IMR-90 (cell line): ENCODE data around the gene LRRC47. TPM values are rescaled to one million over a fixed set of nuclear protein-coding genes. Genes with fewer than 3 reads are reported as not detected.
A peak's percentile ranks its signal among the peaks of the same experiment; 100 is the strongest.

ENCODE experiments used
- ATAC-seq: fragments of 200-7000 bp; cut with Tn5 transposase; 2 replicates; pipeline ENCODE4 v1.9.1; 2020; ENCODE audit warnings: low read depth, mild to moderate bottlenecking, moderate library complexity
- BruUV-seq: library from RNA; stranded (reverse); fragments of 400-500 nt; replicated peaks from 2 replicates; lab custom pipeline; 2021; lab: Mats Ljungman, UMichigan
- CTCF ChIA-PET: fragments of 300-600 bp; formaldehyde crosslinking; extraction: SDS; loops from one replicate; lab custom pipeline; 2021; ENCODE audit warnings: antibody characterized with exemption; lab: Yijun Ruan, JAX
- POLR2A ChIA-PET: fragments of 300-600 bp; sonication (Branson Sonifier 250); formaldehyde crosslinking; loops from one replicate; lab custom pipeline; 2022; ENCODE audit warnings: antibody characterized with exemption; ENCODE audit not compliant: unreplicated experiment; lab: Charles Lee
- DNase-seq: peaks from one replicate; pipeline ENCODE4 v3.0.0; 2013
- H2AFZ ChIP-seq: replicated peaks from 2 replicates; pipeline ENCODE3; 2013; ENCODE audit warnings: low read length, mild to moderate bottlenecking; ENCODE audit not compliant: poor library complexity
- H2AK5ac ChIP-seq: 2 replicates; pipeline ENCODE4 v1.6.1; 2013; ENCODE audit warnings: low read depth, low read length, inconsistent platforms
- H2AK9ac ChIP-seq: replicated peaks from 2 replicates; pipeline ENCODE3; 2013; ENCODE audit warnings: mild to moderate bottlenecking, low read depth, low read length, moderate library complexity; ENCODE audit not compliant: poor library complexity
- H2BK120ac ChIP-seq: 2 replicates; pipeline ENCODE4 v1.6.1; 2013; ENCODE audit warnings: low read depth, low read length, inconsistent platforms
- H2BK15ac ChIP-seq: 3 replicates; pipeline ENCODE4 v1.6.1; 2013; ENCODE audit warnings: low read depth, low read length, inconsistent platforms
- H2BK20ac ChIP-seq: 2 replicates; pipeline ENCODE4 v1.6.1; 2013; ENCODE audit warnings: low read depth, mild to moderate bottlenecking, inconsistent platforms, low read length, moderate library complexity
- H2BK5ac ChIP-seq: 2 replicates; pipeline ENCODE4 v1.6.1; 2013; ENCODE audit warnings: mild to moderate bottlenecking, low read depth, low read length, inconsistent platforms; ENCODE audit not compliant: poor library complexity, severe bottlenecking
- H3K14ac ChIP-seq: replicated peaks from 2 replicates; pipeline ENCODE4 v1.6.1; 2013; ENCODE audit warnings: low read depth, low read length, inconsistent platforms
- H3K18ac ChIP-seq: 2 replicates; pipeline ENCODE4 v1.6.1; 2013; ENCODE audit warnings: low read depth, low read length, control low read depth
- H3K23ac ChIP-seq: 2 replicates; pipeline ENCODE4 v1.6.1; 2013; ENCODE audit warnings: low read depth, low read length, inconsistent platforms
- H3K27ac ChIP-seq: 2 replicates; pipeline ENCODE4 v1.5.1; 2013; ENCODE audit warnings: mild to moderate bottlenecking, control low read depth, low read length; ENCODE audit not compliant: insufficient read depth
- H3K27me3 ChIP-seq: 2 replicates; pipeline ENCODE4 v1.6.1; 2013; ENCODE audit warnings: low read length; ENCODE audit not compliant: control insufficient read depth, insufficient read depth
- H3K36me3 ChIP-seq: 2 replicates; pipeline ENCODE4 v1.6.1; 2013; ENCODE audit warnings: low read length, mixed read lengths; ENCODE audit not compliant: control insufficient read depth, insufficient read depth
- H3K4ac ChIP-seq: 2 replicates; pipeline ENCODE4 v1.6.1; 2013; ENCODE audit warnings: low read depth, low read length, inconsistent platforms
- H3K4me1 ChIP-seq: 2 replicates; pipeline ENCODE4 v1.6.1; 2013; ENCODE audit warnings: low read length, mixed read lengths; ENCODE audit not compliant: control insufficient read depth, insufficient read depth
- H3K4me2 ChIP-seq: 2 replicates; pipeline ENCODE4 v1.6.1; 2013; ENCODE audit warnings: low read depth, mild to moderate bottlenecking, control low read depth, low read length, moderate library complexity
- H3K4me3 ChIP-seq: 2 replicates; pipeline ENCODE4 v1.5.1; 2013; ENCODE audit warnings: low read depth, mild to moderate bottlenecking, control low read depth, low read length, moderate library complexity; ENCODE audit not compliant: insufficient read depth
- H3K56ac ChIP-seq: 2 replicates; pipeline ENCODE4 v1.6.1; 2013; ENCODE audit warnings: low read length, inconsistent platforms; ENCODE audit not compliant: insufficient read depth; ENCODE audit errors: extremely low read depth
- H3K79me1 ChIP-seq, 2 experiments: 2 replicates each; pipeline ENCODE4 v1.6.1; 2013; ENCODE audit warnings: low read length in 2 of 2, inconsistent platforms in 1 of 2, low read depth in 1 of 2
- H3K9ac ChIP-seq: 2 replicates; pipeline ENCODE4 v1.6.1; 2013; ENCODE audit warnings: low read depth, low read length, control low read depth
- H3K9me1 ChIP-seq: 2 replicates; pipeline ENCODE4 v1.6.1; 2013; ENCODE audit warnings: low read length, inconsistent platforms; ENCODE audit not compliant: insufficient read depth
- H3K9me3 ChIP-seq: 2 replicates; pipeline ENCODE4 v1.6.1; 2013; ENCODE audit warnings: low read length; ENCODE audit not compliant: control insufficient read depth, insufficient read depth
- H4K20me1 ChIP-seq: 2 replicates; pipeline ENCODE4 v1.6.1; 2013; ENCODE audit warnings: low read length, inconsistent platforms; ENCODE audit not compliant: insufficient read depth
- H4K5ac ChIP-seq: 2 replicates; pipeline ENCODE4 v1.6.1; 2013; ENCODE audit warnings: mild to moderate bottlenecking, low read depth, low read length, control low read depth
- H4K8ac ChIP-seq, 2 experiments: 2 replicates each; pipeline ENCODE4 v1.6.1; 2013; ENCODE audit warnings: low read depth in 2 of 2, low read length in 2 of 2, control low read depth in 1 of 2, inconsistent platforms in 1 of 2
- H4K91ac ChIP-seq: 2 replicates; pipeline ENCODE4 v1.6.1; 2013; ENCODE audit warnings: low read depth, low read length, inconsistent platforms; ENCODE audit not compliant: insufficient read depth
- BHLHE40 ChIP-seq: fragments of 150-350 bp; IDR thresholded peaks from 2 replicates; pipeline ENCODE4 v1.6.1; 2016; ENCODE audit warnings: mild to moderate bottlenecking, low read depth, low read length
- CEBPB ChIP-seq: IDR thresholded peaks from 2 replicates; pipeline ENCODE4 v1.6.1; 2012; ENCODE audit warnings: low read depth, low read length, improper control_type of control experiment
- CHD1 ChIP-seq: IDR thresholded peaks from 2 replicates; pipeline ENCODE4 v1.6.1; 2012; ENCODE audit warnings: low read depth, low read length, improper control_type of control experiment
- CTCF ChIP-seq: conservative IDR thresholded peaks from 2 replicates; pipeline ENCODE4 v1.5.1; 2012; ENCODE audit warnings: mild to moderate bottlenecking, low read depth, low read length, improper control_type of control experiment
- ELK1 ChIP-seq: fragments of 150-350 bp; IDR thresholded peaks from 2 replicates; pipeline ENCODE4 v1.6.1; 2016; ENCODE audit warnings: low read depth, mild to moderate bottlenecking, low read length, moderate library complexity, borderline replicate concordance
- FOS ChIP-seq: fragments of 150-350 bp; IDR thresholded peaks from 2 replicates; pipeline ENCODE4 v1.6.1; 2016; ENCODE audit warnings: low read depth, low read length
- MAFK ChIP-seq: IDR thresholded peaks from 2 replicates; pipeline ENCODE4 v1.6.1; 2012; ENCODE audit warnings: low read depth, low read length, improper control_type of control experiment
- MAZ ChIP-seq: IDR thresholded peaks from 2 replicates; pipeline ENCODE4 v1.6.1; 2012; ENCODE audit warnings: low read depth, mild to moderate bottlenecking, low read length, improper control_type of control experiment, moderate library complexity, borderline replicate concordance
- MXI1 ChIP-seq: IDR thresholded peaks from 2 replicates; pipeline ENCODE4 v1.6.1; 2012; ENCODE audit warnings: low read depth, mild to moderate bottlenecking, low read length, moderate library complexity, borderline replicate concordance
- NFE2L2 ChIP-seq: fragments of 150-350 bp; IDR thresholded peaks from 2 replicates; pipeline ENCODE4 v1.6.1; 2016; ENCODE audit warnings: low read depth, mild to moderate bottlenecking, low read length
- POLR2A ChIP-seq: IDR thresholded peaks from 2 replicates; pipeline ENCODE4 v1.6.1; 2012; ENCODE audit warnings: mild to moderate bottlenecking, low read depth, low read length
- RAD21 ChIP-seq: IDR thresholded peaks from 2 replicates; pipeline ENCODE4 v1.6.1; 2012; ENCODE audit warnings: low read length, improper control_type of control experiment
- RCOR1 ChIP-seq: IDR thresholded peaks from 2 replicates; pipeline ENCODE4 v1.6.1; 2012; ENCODE audit warnings: mild to moderate bottlenecking, low read length, improper control_type of control experiment; ENCODE audit not compliant: insufficient replicate concordance
- RFX5 ChIP-seq: IDR thresholded peaks from 2 replicates; pipeline ENCODE4 v1.8.0; 2012; ENCODE audit warnings: low read depth, mild to moderate bottlenecking, low read length, moderate library complexity
- SMC3 ChIP-seq: fragments of 150-350 bp; IDR thresholded peaks from 2 replicates; pipeline ENCODE4 v1.6.1; 2016; ENCODE audit warnings: low read depth, mild to moderate bottlenecking, antibody characterized with exemption, low read length, moderate library complexity
- USF2 ChIP-seq: fragments of 150-350 bp; IDR thresholded peaks from 2 replicates; pipeline ENCODE4 v1.6.1; 2017; ENCODE audit warnings: mild to moderate bottlenecking, antibody characterized with exemption, low read length, low read depth
- WGBS, 2 experiments: methylation state at CpG; one replicate each; pipeline versions ENCODE4 v1.1.5 to v1.1.7; 2013; ENCODE audit warnings: missing lambda C conversion rate in 2 of 2; ENCODE audit not compliant: insufficient read length in 1 of 2; ENCODE audit errors: extremely low coverage in 2 of 2; 5-methylcytosine and 5-hydroxymethylcytosine counted together
- dilution Hi-C: fragments of 300-500 bp; cut with HindIII; formaldehyde crosslinking; loops from one replicate; pipeline ENCODE4 v1.14.3; 2018; ENCODE audit warnings: low sequenced_read_pairs; ENCODE audit not compliant: unreplicated experiment
- in situ Hi-C: fragments of 300-500 bp; cut with MboI; formaldehyde crosslinking; loops from 3 replicates; pipeline ENCODE4 v1.14.3; 2019; ENCODE audit warnings: low sequenced_read_pairs, inconsistent platforms, mixed read lengths
- intact Hi-C: fragments of 100-400 bp; cut with micrococcal nuclease; formaldehyde crosslinking; loops from 2 replicates; pipeline ENCODE4 v1.10.0; 2022
- polyA plus RNA-seq, 3 experiments: library from polyadenylated mRNA; depleted of rRNA; stranded (reverse); fragments of >200 nt; gene quantifications; 2 replicates each; pipeline ENCODE4 v1.2.3, GENCODE V29; 2012; ENCODE audit warnings: low replicate concordance in 1 of 3
- total RNA-seq: library from RNA; depleted of rRNA; stranded (reverse); fragments of >200 nt; gene quantifications from 2 replicates; pipeline ENCODE4 v1.2.3, GENCODE V29; 2012

Gene LRRC47
- total and polyA plus RNA-seq, 2 of the 4 experiments (the other 2 are of a cell fraction), result 15.2 to 19.7 TPM

GRCh38 chr1:3817138-3817740, 20.9 kb upstream of the LRRC47 start:
- Histone ChIP-seq H3K4me1 (no peaks in the 10 kb centered on the region), H3K56ac (no peak overlapping the region), H2AK5ac (no peak overlapping the region), H3K27me3 (no peaks in the 10 kb centered on the region), H3K18ac (no peak overlapping the region), H2BK120ac (no peak overlapping the region), H2BK20ac (no peak overlapping the region), H3K23ac (no peak overlapping the region), H2AK9ac (peak overlapping the region; percentile 40), H3K4me2 (no peak overlapping the region), H4K8ac (no peak overlapping the region), H3K9me1 (no peaks in the 10 kb centered on the region), H4K20me1 (no peaks in the 10 kb centered on the region), H3K14ac (no peak overlapping the region), H4K5ac (no peak overlapping the region), H3K27ac (no peak overlapping the region), H3K79me1 (no peaks in the 10 kb centered on the region), H3K4me3 (no peak overlapping the region), H3K4ac (no peak overlapping the region), H3K9me3 (no peaks in the 10 kb centered on the region), H2BK5ac (no peak overlapping the region), H2BK15ac (no peak overlapping the region), H2AFZ (no peak overlapping the region), H4K91ac (no peak overlapping the region), H3K9ac (no peak overlapping the region), H3K36me3 (peaks cover 27% of the 10 kb centered on the region)
- in situ Hi-C loops (no loop called here), intact Hi-C loops (no loop called here), dilution Hi-C loops (no loop called here)
- ChIA-PET POLR2A (no interaction called here), CTCF (no interaction called here)
- no TSS peak for BruUV-seq
- 98% methylated on average over 6 of the region's 17 CpGs; no CpG with 5 or more reads in 1 of the 2 experiments for WGBS, 2 experiments
- no peak for DNase-seq
- no peak for ATAC-seq
- TF ChIP-seq CTCF (no peak), SMC3 (no peak), BHLHE40 (no peak), ELK1 (no peak), USF2 (no peak), RFX5 (no peak), RAD21 (no peak), MAZ (no peak), MXI1 (no peak), FOS (no peak), POLR2A (no peak), CHD1 (no peak), RCOR1 (no peak), CEBPB (no peak), MAFK (no peak), NFE2L2 (no peak)
